ENCODE measurements around the gene IRX5. TPM values are rescaled to one million over a fixed set of nuclear protein-coding genes. Genes with fewer than 3 reads are reported as not detected.

Gene IRX5
- total RNA-seq = 19.3 TPM

DNA sequence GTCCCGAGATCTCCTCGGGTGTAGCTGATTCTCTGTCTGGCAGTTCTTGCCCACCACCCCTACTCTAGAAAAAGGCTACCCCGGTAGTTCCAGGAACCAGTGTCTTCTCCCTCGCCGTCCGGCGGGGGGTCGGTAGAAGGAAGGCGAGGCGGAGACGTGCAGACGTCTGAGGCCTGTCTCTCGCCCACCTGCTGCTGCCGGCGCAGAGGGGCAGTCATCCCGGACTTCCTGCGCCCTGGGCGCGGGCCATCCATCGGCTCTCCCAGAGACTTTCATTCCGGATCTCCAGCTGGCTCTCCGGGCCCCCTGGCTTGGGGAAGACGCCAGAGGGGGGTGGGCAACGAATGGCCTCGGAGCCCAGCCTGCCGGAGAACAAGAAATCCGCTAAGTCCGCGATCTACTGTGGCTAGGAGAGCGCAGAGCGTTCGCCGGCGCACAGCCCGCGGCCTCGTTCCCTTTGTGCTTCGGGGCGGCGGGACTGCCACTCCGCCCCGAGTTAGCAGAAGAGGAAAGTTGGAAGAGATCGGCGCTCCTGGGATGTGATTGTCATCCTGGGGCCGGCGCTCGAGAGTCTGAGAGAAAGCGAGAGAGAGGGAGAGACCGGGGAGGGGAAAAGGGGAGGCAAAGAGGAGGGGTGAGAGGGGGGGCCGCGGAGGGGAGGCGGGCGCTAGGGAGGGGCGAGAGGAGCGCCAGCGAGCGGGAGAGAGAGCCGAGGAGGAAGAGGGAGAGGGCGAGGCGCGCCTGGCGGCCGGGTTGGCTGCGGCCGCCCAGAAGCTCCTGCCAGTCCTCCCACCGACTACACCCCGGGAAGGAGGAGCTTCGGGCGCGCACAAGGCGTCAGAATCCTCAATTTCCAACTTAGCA, at the start of gene IRX5:
Gene IRX5, plus strand, starts transcription at position 861 of the 864 bp plus-strand sequence. CDS start 334 bp downstream, outside the sequence.

